ENCODE measurements around the gene CTNNBL1. TPM values are rescaled to one million over a fixed set of nuclear protein-coding genes. Genes with fewer than 3 reads are reported as not detected.

Gene CTNNBL1
- total RNA-seq, 1 experiment from 2014 or later, result 203 TPM

- Histone ChIP-seq H3K4me1 (no peaks in the 10 kb centered on the region), H3K27me3 (replicated peaks; ENCODE audit: control insufficient read depth, insufficient read depth, low read length) (no peaks in the 10 kb centered on the region; the same call in 1 of the 2 replicates), H3K36me3 (ENCODE audit: control insufficient read depth, insufficient read depth, low read length) (no peaks in the 10 kb centered on the region), H3K4me3 (ENCODE audit: low read depth, low read length) (no peak overlapping the region), H3K9me3 (no peaks in the 10 kb centered on the region)
- ChIA-PET CTCF (interaction anchor here (0.6 to 1.1 kb wide), 2 partner anchors 67 to 71 kb away, joined by 3 to 4 read pairs; no protein-coding TSS in a partner anchor), POLR2A (no interaction called here)
- no peak for DNase-seq
- Mint-ChIP-seq H3K36me3 (ENCODE audit: insufficient read depth, unreplicated experiment) (no peaks in the 10 kb centered on the region), H3K27me3 (ENCODE audit: insufficient read depth, unreplicated experiment) (peaks cover 20% of the 10 kb centered on the region), H3K4me3 (ENCODE audit: unreplicated experiment) (no peak overlapping the region), H3K9me3 (ENCODE audit: unreplicated experiment) (no peaks in the 10 kb centered on the region), H3K27ac (ENCODE audit: unreplicated experiment) (no peak overlapping the region), H3K4me1 (ENCODE audit: low read depth, unreplicated experiment) (peaks cover 8% of the 10 kb centered on the region)
- BruUV-seq (replicated peaks), result no TSS peak
- intact Hi-C loops (cut with micrococcal nuclease; ENCODE audit: unreplicated experiment), result no loop called here
- no peak for TF ChIP-seq CTCF (IDR thresholded peaks at IDR 0.05; ENCODE audit: insufficient read depth in 1 of 2, low read depth in 1 of 2, low read length in 1 of 2, severe bottlenecking in 1 of 2, unreplicated experiment in 1 of 2)
Measured at GRCh38 chr20:37919389-37920040, 225.7 kb downstream of the CTNNBL1 start.

GRCh38 chr20:37920270-37920669, 226.4 kb downstream of the CTNNBL1 start:
- BruUV-seq (replicated peaks), result no TSS peak
- H3K27ac Mint-ChIP-seq (ENCODE audit: unreplicated experiment), result no peak overlapping the region
- POLR2A ChIA-PET, result no interaction called here

GRCh38 chr20:37920679-37921322, 227.0 kb downstream of the CTNNBL1 start:
- no peaks in the 10 kb centered on the region for H3K36me3 Mint-ChIP-seq (ENCODE audit: insufficient read depth, unreplicated experiment)
- peaks cover 8% of the 10 kb centered on the region for H3K4me1 Mint-ChIP-seq (ENCODE audit: low read depth, unreplicated experiment)
- H3K4me1 ChIP-seq, result no peaks in the 10 kb centered on the region
- no peak for TF ChIP-seq CTCF (IDR thresholded peaks at IDR 0.05; ENCODE audit: insufficient read depth in 1 of 2, low read depth in 1 of 2, low read length in 1 of 2, severe bottlenecking in 1 of 2, unreplicated experiment in 1 of 2)
- intact Hi-C loops (cut with micrococcal nuclease; ENCODE audit: unreplicated experiment), result no loop called here
- H3K9me3 Mint-ChIP-seq (ENCODE audit: unreplicated experiment), result no peaks in the 10 kb centered on the region
- H3K4me3 ChIP-seq (ENCODE audit: low read depth, low read length), result no peak overlapping the region
- no peak for DNase-seq
- no peak overlapping the region for H3K27ac Mint-ChIP-seq (ENCODE audit: unreplicated experiment)
- no peaks in the 10 kb centered on the region; the same call in 1 of the 2 replicates for H3K27me3 ChIP-seq (replicated peaks; ENCODE audit: control insufficient read depth, insufficient read depth, low read length)
- peaks cover 20% of the 10 kb centered on the region for H3K27me3 Mint-ChIP-seq (ENCODE audit: insufficient read depth, unreplicated experiment)
- no peak overlapping the region for H3K4me3 Mint-ChIP-seq (ENCODE audit: unreplicated experiment)
- no peaks in the 10 kb centered on the region for H3K9me3 ChIP-seq
- BruUV-seq (replicated peaks), result no TSS peak
- CTCF ChIA-PET, result no interaction called here
- POLR2A ChIA-PET, result no interaction called here
- no peaks in the 10 kb centered on the region for H3K36me3 ChIP-seq (ENCODE audit: control insufficient read depth, insufficient read depth, low read length)

More at GRCh38 chr20:37920270-37920669, 226.4 kb downstream of the CTNNBL1 start:
- Mint-ChIP-seq H3K36me3 (ENCODE audit: insufficient read depth, unreplicated experiment) (no peaks in the 10 kb centered on the region), H3K9me3 (ENCODE audit: unreplicated experiment) (no peaks in the 10 kb centered on the region), H3K4me1 (ENCODE audit: low read depth, unreplicated experiment) (peaks cover 8% of the 10 kb centered on the region), H3K4me3 (ENCODE audit: unreplicated experiment) (no peak overlapping the region), H3K27me3 (ENCODE audit: insufficient read depth, unreplicated experiment) (peaks cover 20% of the 10 kb centered on the region)
- H3K27me3 ChIP-seq (replicated peaks; ENCODE audit: control insufficient read depth, insufficient read depth, low read length), result no peaks in the 10 kb centered on the region; the same call in 1 of the 2 replicates
- H3K36me3 ChIP-seq (ENCODE audit: control insufficient read depth, insufficient read depth, low read length), result no peaks in the 10 kb centered on the region
- DNase-seq, result no peak
- no peaks in the 10 kb centered on the region for H3K4me1 ChIP-seq
- no peaks in the 10 kb centered on the region for H3K9me3 ChIP-seq
- no peak overlapping the region for H3K4me3 ChIP-seq (ENCODE audit: low read depth, low read length)
- no peak for TF ChIP-seq CTCF (IDR thresholded peaks at IDR 0.05; ENCODE audit: insufficient read depth in 1 of 2, low read depth in 1 of 2, low read length in 1 of 2, severe bottlenecking in 1 of 2, unreplicated experiment in 1 of 2)
- intact Hi-C loops (cut with micrococcal nuclease; ENCODE audit: unreplicated experiment), result no loop called here
- CTCF ChIA-PET, result no interaction called here
